Measurements from ENCODE around the gene RBMS3.

DNA sequence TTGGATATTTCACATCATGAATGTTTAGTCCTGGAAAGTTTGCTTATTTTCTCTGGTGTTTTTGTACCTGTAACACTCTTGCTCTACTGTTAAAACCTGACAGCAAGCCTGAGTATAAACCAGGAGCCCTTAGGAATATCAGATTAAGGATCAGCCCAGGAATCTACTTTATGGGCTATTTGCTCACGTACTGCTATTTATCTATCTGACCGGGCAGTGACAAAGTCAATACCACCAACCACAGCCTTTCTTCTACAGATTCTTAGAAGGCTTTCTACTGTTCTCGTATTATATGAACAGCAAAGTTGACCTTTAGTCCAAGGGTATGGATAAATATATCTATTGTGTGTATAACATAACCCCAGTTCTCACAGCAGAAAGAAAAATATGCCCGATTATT lies 521.2 kb downstream of the RBMS3 start:
- TF ChIP-seq, protein P1, sequence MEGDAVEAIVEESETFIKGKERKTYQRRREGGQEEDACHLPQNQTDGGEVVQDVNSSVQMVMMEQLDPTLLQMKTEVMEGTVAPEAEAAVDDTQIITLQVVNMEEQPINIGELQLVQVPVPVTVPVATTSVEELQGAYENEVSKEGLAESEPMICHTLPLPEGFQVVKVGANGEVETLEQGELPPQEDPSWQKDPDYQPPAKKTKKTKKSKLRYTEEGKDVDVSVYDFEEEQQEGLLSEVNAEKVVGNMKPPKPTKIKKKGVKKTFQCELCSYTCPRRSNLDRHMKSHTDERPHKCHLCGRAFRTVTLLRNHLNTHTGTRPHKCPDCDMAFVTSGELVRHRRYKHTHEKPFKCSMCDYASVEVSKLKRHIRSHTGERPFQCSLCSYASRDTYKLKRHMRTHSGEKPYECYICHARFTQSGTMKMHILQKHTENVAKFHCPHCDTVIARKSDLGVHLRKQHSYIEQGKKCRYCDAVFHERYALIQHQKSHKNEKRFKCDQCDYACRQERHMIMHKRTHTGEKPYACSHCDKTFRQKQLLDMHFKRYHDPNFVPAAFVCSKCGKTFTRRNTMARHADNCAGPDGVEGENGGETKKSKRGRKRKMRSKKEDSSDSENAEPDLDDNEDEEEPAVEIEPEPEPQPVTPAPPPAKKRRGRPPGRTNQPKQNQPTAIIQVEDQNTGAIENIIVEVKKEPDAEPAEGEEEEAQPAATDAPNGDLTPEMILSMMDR (IDR thresholded peaks at IDR 0.05) = no peak
- TF ChIP-seq POLR2A (IDR thresholded peaks at IDR 0.05) = no peak
